ENCODE measurements around the gene RIMBP2.

Gene RIMBP2

GRCh38 chr12:130602251-130602650 is 113.8 kb downstream of the RIMBP2 start:
- Histone ChIP-seq H3K9me2 (ENCODE audit: low read depth, low read length) (no peaks in the 10 kb centered on the region), H3K36me3 (ENCODE audit: insufficient read depth, low read length) (no peaks in the 10 kb centered on the region), H3K79me2 (ENCODE audit: insufficient read depth, low read length) (no peaks in the 10 kb centered on the region), H3K4me2 (ENCODE audit: low read length) (no peak overlapping the region), H3K9ac (ENCODE audit: low read length) (no peak overlapping the region), H3K27ac (ENCODE audit: low read depth, low read length, poor library complexity, severe bottlenecking) (no peak overlapping the region), H3F3A (ENCODE audit: insufficient read depth, low read length) (no peaks in the 10 kb centered on the region), H3K4me3 (ENCODE audit: low read depth, low read length, poor library complexity, severe bottlenecking) (no peak overlapping the region), H2AFZ (ENCODE audit: low read length) (no peak overlapping the region), H3K27me3 (ENCODE audit: insufficient read depth, low read length) (no peaks in the 10 kb centered on the region), H3K9me3 (ENCODE audit: low read length) (no peaks in the 10 kb centered on the region), H3K4me1 (ENCODE audit: insufficient read depth, low read length, severe bottlenecking) (no peaks in the 10 kb centered on the region), H4K20me1 (ENCODE audit: insufficient read depth, low read length) (no peaks in the 10 kb centered on the region)
- TF ChIP-seq, protein P1, sequence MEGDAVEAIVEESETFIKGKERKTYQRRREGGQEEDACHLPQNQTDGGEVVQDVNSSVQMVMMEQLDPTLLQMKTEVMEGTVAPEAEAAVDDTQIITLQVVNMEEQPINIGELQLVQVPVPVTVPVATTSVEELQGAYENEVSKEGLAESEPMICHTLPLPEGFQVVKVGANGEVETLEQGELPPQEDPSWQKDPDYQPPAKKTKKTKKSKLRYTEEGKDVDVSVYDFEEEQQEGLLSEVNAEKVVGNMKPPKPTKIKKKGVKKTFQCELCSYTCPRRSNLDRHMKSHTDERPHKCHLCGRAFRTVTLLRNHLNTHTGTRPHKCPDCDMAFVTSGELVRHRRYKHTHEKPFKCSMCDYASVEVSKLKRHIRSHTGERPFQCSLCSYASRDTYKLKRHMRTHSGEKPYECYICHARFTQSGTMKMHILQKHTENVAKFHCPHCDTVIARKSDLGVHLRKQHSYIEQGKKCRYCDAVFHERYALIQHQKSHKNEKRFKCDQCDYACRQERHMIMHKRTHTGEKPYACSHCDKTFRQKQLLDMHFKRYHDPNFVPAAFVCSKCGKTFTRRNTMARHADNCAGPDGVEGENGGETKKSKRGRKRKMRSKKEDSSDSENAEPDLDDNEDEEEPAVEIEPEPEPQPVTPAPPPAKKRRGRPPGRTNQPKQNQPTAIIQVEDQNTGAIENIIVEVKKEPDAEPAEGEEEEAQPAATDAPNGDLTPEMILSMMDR (IDR thresholded peaks at IDR 0.05; ENCODE audit: low read length), result no peak
- TF ChIP-seq EZH2 (IDR thresholded peaks at IDR 0.05; ENCODE audit: borderline replicate concordance, low read length), result no peak

DNA sequence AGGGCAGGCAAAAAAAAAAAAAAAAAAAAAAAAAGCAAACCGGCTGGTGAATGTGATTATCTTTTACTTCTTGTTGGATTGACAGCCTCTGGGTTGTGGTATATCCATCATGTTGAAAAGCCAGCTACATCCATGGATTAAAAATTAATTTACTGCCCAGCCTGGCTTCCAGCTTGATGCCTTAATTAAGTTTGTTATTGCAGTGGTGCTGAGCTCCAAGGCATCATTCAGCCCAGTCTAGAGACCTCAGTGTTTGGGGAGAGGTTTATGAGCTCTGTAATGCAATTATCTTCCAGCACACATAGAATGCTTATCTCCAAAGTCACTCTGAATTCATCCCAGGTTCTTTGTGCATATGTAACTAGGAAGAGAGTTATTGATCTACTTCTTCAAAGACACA is 114.8 kb downstream of the RIMBP2 start:
- no peaks in the 10 kb centered on the region for H3K9me3 ChIP-seq (ENCODE audit: low read length)
- no peak overlapping the region for H2AFZ ChIP-seq (ENCODE audit: low read length)
- no peaks in the 10 kb centered on the region for H3F3A ChIP-seq (ENCODE audit: insufficient read depth, low read length)

GRCh38 chr12:130596241-130596640 is 119.9 kb downstream of the RIMBP2 start:
- no peaks in the 10 kb centered on the region for H3K9me2 ChIP-seq (ENCODE audit: low read depth, low read length)
- H3K4me2 ChIP-seq (ENCODE audit: low read length), result no peak overlapping the region
- H3K4me3 ChIP-seq (ENCODE audit: low read depth, low read length, poor library complexity, severe bottlenecking), result no peak overlapping the region
- H2AFZ ChIP-seq (ENCODE audit: low read length), result no peak overlapping the region
- H3K27ac ChIP-seq (ENCODE audit: low read depth, low read length, poor library complexity, severe bottlenecking), result no peak overlapping the region
- no peaks in the 10 kb centered on the region for H3F3A ChIP-seq (ENCODE audit: insufficient read depth, low read length)
- no peak for TF ChIP-seq EZH2 (IDR thresholded peaks at IDR 0.05; ENCODE audit: borderline replicate concordance, low read length)
- TF ChIP-seq, protein P1 (IDR thresholded peaks at IDR 0.05; ENCODE audit: low read length), result no peak
- H4K20me1 ChIP-seq (ENCODE audit: insufficient read depth, low read length), result no peaks in the 10 kb centered on the region
- no peaks in the 10 kb centered on the region for H3K27me3 ChIP-seq (ENCODE audit: insufficient read depth, low read length)
- H3K36me3 ChIP-seq (ENCODE audit: insufficient read depth, low read length), result no peaks in the 10 kb centered on the region
- H3K79me2 ChIP-seq (ENCODE audit: insufficient read depth, low read length), result no peaks in the 10 kb centered on the region
- no peaks in the 10 kb centered on the region for H3K4me1 ChIP-seq (ENCODE audit: insufficient read depth, low read length, severe bottlenecking)
- no peaks in the 10 kb centered on the region for H3K9me3 ChIP-seq (ENCODE audit: low read length)
- H3K9ac ChIP-seq (ENCODE audit: low read length), result no peak overlapping the region

More for the DNA sequence above, 114.8 kb downstream of the RIMBP2 start:
- no peaks in the 10 kb centered on the region for H4K20me1 ChIP-seq (ENCODE audit: insufficient read depth, low read length)
- H3K4me3 ChIP-seq (ENCODE audit: low read depth, low read length, poor library complexity, severe bottlenecking), result no peak overlapping the region
- TF ChIP-seq, protein P1 (IDR thresholded peaks at IDR 0.05; ENCODE audit: low read length), result no peak
- TF ChIP-seq EZH2 (IDR thresholded peaks at IDR 0.05; ENCODE audit: borderline replicate concordance, low read length), result no peak
- no peaks in the 10 kb centered on the region for H3K27me3 ChIP-seq (ENCODE audit: insufficient read depth, low read length)
- no peak overlapping the region for H3K9ac ChIP-seq (ENCODE audit: low read length)
- no peak overlapping the region for H3K27ac ChIP-seq (ENCODE audit: low read depth, low read length, poor library complexity, severe bottlenecking)
- H3K4me2 ChIP-seq (ENCODE audit: low read length), result no peak overlapping the region
- no peaks in the 10 kb centered on the region for H3K9me2 ChIP-seq (ENCODE audit: low read depth, low read length)
- H3K36me3 ChIP-seq (ENCODE audit: insufficient read depth, low read length), result no peaks in the 10 kb centered on the region
- H3K4me1 ChIP-seq (ENCODE audit: insufficient read depth, low read length, severe bottlenecking), result no peaks in the 10 kb centered on the region
- H3K79me2 ChIP-seq (ENCODE audit: insufficient read depth, low read length), result no peaks in the 10 kb centered on the region
